Smooth muscle cell of the umbilical artery (primary cell): ENCODE data around the gene CALHM4. TPM values are rescaled to one million over a fixed set of nuclear protein-coding genes. Genes with fewer than 3 reads are reported as not detected.

Source experiments
- total RNA-seq: library from RNA; depleted of rRNA; stranded (reverse); fragments of >200 nt; gene quantifications from 2 replicates; pipeline ENCODE4 v1.2.3, GENCODE V29; 2014

Gene CALHM4, protein sequence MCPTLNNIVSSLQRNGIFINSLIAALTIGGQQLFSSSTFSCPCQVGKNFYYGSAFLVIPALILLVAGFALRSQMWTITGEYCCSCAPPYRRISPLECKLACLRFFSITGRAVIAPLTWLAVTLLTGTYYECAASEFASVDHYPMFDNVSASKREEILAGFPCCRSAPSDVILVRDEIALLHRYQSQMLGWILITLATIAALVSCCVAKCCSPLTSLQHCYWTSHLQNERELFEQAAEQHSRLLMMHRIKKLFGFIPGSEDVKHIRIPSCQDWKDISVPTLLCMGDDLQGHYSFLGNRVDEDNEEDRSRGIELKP
- not detected in 2 replicates for total RNA-seq

DNA sequence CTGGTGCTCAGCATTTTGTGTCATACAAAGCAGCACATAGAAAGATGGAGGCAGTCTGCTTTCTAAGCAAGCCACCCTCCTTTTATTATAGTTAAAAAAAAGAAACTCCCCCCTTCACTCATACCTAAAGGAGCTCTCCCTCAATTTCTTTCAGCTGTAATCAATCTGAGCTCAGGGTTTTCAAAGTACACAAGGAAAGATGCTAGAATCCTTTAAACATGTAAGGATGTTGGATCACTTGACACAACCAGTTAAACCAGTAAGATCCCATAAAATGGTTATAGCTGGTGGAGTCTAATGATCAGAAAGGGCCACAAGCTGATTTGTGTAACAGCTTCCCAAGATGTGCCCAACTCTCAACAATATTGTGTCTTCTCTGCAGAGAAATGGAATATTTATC lies at the start of gene CALHM4:
TSS of gene CALHM4 (plus strand) at position 301 of the 400 bp plus-strand sequence. CDS start at position 344, 43 bp downstream.

DNA sequence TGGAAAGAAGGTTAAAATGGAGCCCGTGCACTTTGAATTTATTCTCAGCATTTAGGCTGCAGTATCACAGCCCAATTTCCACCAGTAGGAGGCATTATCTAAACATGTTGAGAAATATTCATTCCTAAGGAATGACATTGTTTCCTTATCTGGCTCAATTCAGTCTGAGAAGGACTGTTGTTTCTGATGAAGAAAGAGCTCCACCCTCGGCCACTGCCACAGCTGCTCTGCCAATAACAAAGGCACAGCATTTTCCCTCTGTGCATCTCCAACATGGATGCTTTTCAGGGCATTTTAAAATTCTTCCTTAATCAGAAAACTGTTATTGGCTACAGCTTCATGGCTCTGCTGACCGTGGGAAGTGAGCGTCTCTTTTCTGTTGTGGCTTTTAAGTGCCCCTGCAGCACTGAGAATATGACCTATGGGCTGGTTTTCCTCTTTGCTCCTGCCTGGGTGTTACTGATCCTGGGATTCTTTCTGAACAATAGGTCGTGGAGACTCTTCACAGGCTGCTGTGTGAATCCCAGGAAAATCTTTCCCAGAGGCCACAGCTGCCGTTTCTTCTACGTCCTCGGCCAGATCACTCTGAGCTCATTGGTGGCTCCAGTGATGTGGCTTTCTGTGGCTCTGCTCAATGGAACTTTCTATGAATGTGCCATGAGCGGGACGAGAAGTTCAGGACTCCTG lies 42.0 kb upstream of the CALHM4 start, which contains the start of gene CALHM5:
TSS of gene CALHM5 (plus strand) at position 216 of the 687 bp plus-strand sequence. CDS start at position 274, 58 bp downstream.

DNA sequence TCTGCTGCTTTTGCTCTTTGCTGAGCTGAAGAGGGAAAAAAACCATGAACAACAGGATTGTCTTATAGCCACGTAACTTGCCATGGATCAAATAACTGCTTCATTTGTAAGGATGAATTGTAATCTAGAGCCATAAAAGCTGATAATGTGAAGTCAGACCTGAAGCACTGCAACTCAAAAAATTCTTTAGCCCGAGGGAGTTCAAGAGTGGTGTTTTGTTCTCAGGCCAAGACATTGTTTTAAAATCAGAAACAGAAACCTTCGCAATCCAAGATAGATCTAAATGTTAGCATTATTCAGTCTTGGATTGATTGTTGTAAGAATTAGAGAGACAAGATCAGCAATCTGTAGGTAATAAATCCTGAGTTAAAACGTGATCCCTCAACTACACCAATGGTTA lies 7.9 kb upstream of the CALHM4 start, which contains the start of gene TRAPPC3L:
TSS of gene TRAPPC3L (minus strand) at position 34 of the 400 bp plus-strand sequence. CDS start 170 bp downstream, outside the sequence.

DNA sequence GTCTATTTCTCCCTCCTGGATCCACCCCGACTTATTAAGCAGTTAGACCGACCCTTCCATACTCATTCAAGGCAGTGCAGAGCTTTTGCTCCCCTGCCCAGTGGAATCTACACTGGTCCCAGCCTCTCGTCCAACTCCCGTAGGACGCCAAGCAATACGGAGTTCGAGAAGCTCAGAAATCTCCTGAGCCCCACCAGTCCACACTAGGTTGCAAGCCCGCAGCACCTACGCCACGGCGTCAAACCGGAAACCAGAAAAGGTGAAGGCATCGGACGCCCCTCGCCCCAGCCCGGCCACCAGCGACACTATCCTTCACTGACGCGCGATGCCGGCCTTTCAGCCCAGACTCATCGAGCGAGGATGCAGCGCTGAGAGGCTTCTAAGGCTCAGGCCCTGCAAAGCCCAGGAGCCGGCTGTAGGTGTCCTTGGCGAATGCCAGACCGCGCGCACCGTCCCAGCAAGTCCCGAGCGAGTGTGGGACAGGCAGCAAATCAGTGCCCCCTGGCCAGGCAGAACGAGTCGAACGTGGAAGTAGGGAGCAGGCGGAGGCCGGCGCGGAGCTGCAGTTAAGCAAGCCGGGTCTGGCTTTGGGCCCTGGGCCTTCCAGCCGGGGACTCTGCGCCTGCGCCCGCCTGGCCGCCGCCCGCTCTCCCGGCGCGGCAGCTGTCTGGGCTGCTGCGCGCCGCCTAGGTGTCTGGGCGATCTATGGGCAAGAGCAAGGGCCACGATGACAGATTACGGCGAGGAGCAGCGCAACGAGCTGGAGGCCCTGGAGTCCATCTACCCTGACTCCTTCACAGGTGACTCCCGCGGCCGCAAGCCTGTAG lies 17.5 kb downstream of the CALHM4 start, which contains the start of gene RWDD1:
TSS of gene RWDD1 (plus strand) at position 649 of the 827 bp plus-strand sequence. CDS start at position 728, 79 bp downstream.

Other genes starting within 250 kb of the CALHM4 start
- gene DSE, start 182.8 kb upstream of the CALHM4 start, total RNA-seq = 199 and 230 TPM in 2 replicates
- 0.42 and 2.1 TPM in 2 replicates for gene CALHM6, start 92.4 kb upstream of the CALHM4 start, total RNA-seq
- 6.1 and 15.1 TPM in 2 replicates for gene CALHM5, start 42.1 kb upstream of the CALHM4 start, total RNA-seq
- gene TRAPPC3L, start 8.1 kb upstream of the CALHM4 start, total RNA-seq = 0.30 TPM in 1 of 2 replicates, not detected in the other
- gene RWDD1, start 17.8 kb downstream of the CALHM4 start, total RNA-seq = 19.9 and 21.1 TPM in 2 replicates
- 0.05 and 0.30 TPM in 2 replicates for gene RSPH4A, start 62.7 kb downstream of the CALHM4 start, total RNA-seq
- gene ZUP1, start 115.0 kb downstream of the CALHM4 start, total RNA-seq = 18.5 and 19.3 TPM in 2 replicates
- gene KPNA5, start 127.5 kb downstream of the CALHM4 start, total RNA-seq = 12.8 and 14.0 TPM in 2 replicates
- not detected in 2 replicates for gene FAM162B, start 212.0 kb downstream of the CALHM4 start, total RNA-seq